ENCODE data around the gene TMEM178A. TPM values are rescaled to one million over a fixed set of nuclear protein-coding genes. Genes with fewer than 3 reads are reported as not detected.
"Not testable (repeated sequence)": the region's sequence is repeated elsewhere in the genome, so short reads cannot be mapped to it uniquely, and the experiment has no call there.

TMEM178A gene
- polyA plus RNA-seq, 2 of the 4 experiments (the other 2 are of a cell fraction) = 0.13 to 0.87 TPM

DNA sequence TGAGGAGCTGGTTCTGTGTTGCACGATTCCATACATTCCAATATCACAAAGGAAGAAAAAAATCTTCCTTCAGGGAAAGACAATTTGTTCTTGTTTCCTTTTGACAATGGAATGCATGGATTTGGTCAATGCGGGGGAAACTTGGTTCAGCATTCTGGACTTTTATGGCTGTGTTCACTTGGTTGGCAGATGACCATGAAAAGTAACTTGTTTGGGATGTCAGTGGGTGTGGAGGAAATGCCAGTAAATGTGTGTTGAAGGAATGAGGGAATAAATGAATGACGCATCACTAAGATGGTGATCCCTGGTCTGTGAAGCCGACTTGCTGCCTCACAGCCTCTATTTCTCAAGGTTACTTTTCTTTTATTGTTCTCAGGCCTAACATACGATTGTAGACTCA is 59.7 kb downstream of the TMEM178A start:
- WGBS (ENCODE audit: missing lambda C conversion rate) = 74% methylated on average over 5 of the region's 5 CpGs
- POLR2A ChIA-PET = no interaction called here
- FAIRE-seq (no peak), DNase-seq (ENCODE audit: low read depth in 1 of 2, low spot score in 1 of 2) (no peak), ATAC-seq (no peak)
- Histone ChIP-seq H3K4me2 (no peak overlapping the region), H3K4me1 (no peaks in the 10 kb centered on the region), H3K9me3 (no peaks in the 10 kb centered on the region), H3K27ac (no peak overlapping the region), H3K4me3 (no peak overlapping the region)
- CTCF ChIA-PET = interaction anchor here (1.9 kb wide), 1 partner anchor 346 kb away, joined by 5 read pairs; no protein-coding TSS in a partner anchor
- TF ChIP-seq FOSB (CRISPR knock-in tag; IDR thresholded peaks at IDR 0.05) (no peak), PBX3 (IDR thresholded peaks at IDR 0.05) (no peak), RCOR1 (IDR thresholded peaks at IDR 0.05; ENCODE audit: low read depth, low read length) (no peak), NPAS2 (CRISPR knock-in tag; IDR thresholded peaks at IDR 0.05; ENCODE audit: borderline replicate concordance) (no peak), JUN (IDR thresholded peaks at IDR 0.05) (no peak), POLR2A (IDR thresholded peaks at IDR 0.05; ENCODE audit: low read length) (no peak), SMC3 (IDR thresholded peaks at IDR 0.05) (no peak), HOXB5 (CRISPR knock-in tag; IDR thresholded peaks at IDR 0.05) (no peak), EHMT2 (IDR thresholded peaks at IDR 0.05; ENCODE audit: low read depth) (no peak), CBX8 (IDR thresholded peaks at IDR 0.05) (no peak), CEBPB (IDR thresholded peaks at IDR 0.05) (no peak), USF2 (IDR thresholded peaks at IDR 0.05) (no peak), RFX5 (IDR thresholded peaks at IDR 0.05) (no peak), REST (IDR thresholded peaks at IDR 0.05) (no peak), FOXS1 (CRISPR knock-in tag; IDR thresholded peaks at IDR 0.05) (no peak)
- TF ChIP-seq, protein P1, sequence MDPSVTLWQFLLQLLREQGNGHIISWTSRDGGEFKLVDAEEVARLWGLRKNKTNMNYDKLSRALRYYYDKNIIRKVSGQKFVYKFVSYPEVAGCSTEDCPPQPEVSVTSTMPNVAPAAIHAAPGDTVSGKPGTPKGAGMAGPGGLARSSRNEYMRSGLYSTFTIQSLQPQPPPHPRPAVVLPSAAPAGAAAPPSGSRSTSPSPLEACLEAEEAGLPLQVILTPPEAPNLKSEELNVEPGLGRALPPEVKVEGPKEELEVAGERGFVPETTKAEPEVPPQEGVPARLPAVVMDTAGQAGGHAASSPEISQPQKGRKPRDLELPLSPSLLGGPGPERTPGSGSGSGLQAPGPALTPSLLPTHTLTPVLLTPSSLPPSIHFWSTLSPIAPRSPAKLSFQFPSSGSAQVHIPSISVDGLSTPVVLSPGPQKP (IDR thresholded peaks at IDR 0.05; ENCODE audit: low read depth, low read length) = no peak
- TF ChIP-seq, protein P2, sequence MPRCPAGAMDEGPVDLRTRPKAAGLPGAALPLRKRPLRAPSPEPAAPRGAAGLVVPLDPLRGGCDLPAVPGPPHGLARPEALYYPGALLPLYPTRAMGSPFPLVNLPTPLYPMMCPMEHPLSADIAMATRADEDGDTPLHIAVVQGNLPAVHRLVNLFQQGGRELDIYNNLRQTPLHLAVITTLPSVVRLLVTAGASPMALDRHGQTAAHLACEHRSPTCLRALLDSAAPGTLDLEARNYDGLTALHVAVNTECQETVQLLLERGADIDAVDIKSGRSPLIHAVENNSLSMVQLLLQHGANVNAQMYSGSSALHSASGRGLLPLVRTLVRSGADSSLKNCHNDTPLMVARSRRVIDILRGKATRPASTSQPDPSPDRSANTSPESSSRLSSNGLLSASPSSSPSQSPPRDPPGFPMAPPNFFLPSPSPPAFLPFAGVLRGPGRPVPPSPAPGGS (IDR thresholded peaks at IDR 0.05) = no peak

- H3K4me3 ChIP-seq; H3K4me2 ChIP-seq; ATAC-seq; H3K9me3 ChIP-seq; FAIRE-seq; POLR2A ChIA-PET; H3K27ac ChIP-seq; DNase-seq (ENCODE audit: low read depth in 1 of 2, low spot score in 1 of 2); H3K4me1 ChIP-seq: not testable (repeated sequence)
- CTCF ChIA-PET = interaction anchor here (0.7 to 3.0 kb wide), 4 partner anchors 15 to 215 kb away, joined by 3 to 9 read pairs (median 4); no protein-coding TSS in a partner anchor
- WGBS (ENCODE audit: missing lambda C conversion rate) = 93% methylated on average over 4 of the region's 4 CpGs
Observed at GRCh38 chr2:39728085-39728484, 62.4 kb downstream of the TMEM178A start.
